DLD1 (cell line): Measurements from ENCODE around the gene PLD2.
"Not testable (repeated sequence)": the region's sequence is repeated elsewhere in the genome, so short reads cannot be mapped to it uniquely, and the experiment has no call there.

ENCODE experiments used
- in situ Hi-C: cut with HindIII; loops from 2 replicates; pipeline ENCODE4 v1.10.0; 2017; ENCODE audit warnings: low sequenced_read_pairs

The PLD2 gene

DNA sequence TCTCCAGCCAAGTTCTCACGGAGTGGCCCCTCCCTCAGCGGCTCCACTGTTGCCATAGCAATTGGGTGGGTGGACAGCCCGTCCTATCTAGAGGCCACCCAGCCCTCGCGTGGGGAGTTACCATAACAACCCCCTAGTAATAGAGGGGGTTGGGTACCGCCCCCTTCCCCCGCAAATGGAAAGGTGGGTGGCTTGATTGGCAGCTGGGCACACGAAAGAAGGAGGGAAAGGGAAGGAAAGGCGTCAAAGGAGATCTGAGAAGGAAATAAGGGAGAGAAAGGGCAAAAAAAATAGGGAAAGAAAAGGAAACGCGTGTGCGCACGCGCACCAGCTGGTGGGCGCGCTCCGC, 25.9 kb downstream of the PLD2 start:
- in situ Hi-C loops = not testable (repeated sequence)

DNA sequence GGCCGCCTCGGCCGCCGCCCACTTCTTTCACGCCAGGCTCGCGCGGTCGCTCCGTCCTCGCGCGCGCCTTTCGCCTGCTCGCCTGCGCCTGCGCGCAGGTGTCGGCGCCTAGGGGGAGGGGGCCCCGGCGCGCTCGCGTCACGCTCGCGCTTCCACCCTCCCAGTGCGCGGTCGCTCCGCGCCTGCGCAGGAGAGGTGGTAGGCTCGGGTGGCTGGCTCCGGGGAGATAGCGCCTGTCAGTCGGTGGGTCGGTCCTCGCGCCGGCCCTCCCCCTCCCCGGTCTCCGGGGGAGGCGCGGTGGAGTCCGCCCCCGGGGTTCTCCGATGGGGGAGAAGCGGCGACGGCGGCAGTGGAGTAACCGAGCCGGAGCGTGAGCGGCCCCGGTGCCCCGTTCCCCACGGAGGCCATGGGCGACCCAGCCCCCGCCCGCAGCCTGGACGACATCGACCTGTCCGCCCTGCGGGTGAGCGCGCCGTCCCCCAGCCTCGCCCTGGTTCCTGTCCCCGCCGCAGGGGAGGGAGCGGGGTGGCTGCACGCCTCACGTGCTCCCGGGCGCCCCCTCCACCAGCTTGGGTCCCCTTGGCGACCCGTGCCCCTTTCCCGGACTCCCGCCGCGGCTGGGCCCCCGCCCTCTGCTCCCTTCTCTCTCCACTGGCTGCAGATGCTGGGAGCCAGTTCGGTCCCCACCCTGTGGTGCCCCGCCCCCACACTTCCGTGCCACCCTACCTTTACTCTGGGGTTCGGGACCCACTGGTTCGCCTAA, 26.4 kb downstream of the PLD2 start, which contains the start of gene MINK1:
Gene MINK1, plus strand, starts transcription at position 163 of the 763 bp plus-strand sequence. Its CDS starts 244 bp downstream, at position 407.
- in situ Hi-C loops = no loop called here

GRCh38 chr17:4833941-4834680, 27.2 kb downstream of the PLD2 start:
- in situ Hi-C loops = no loop called here

DNA sequence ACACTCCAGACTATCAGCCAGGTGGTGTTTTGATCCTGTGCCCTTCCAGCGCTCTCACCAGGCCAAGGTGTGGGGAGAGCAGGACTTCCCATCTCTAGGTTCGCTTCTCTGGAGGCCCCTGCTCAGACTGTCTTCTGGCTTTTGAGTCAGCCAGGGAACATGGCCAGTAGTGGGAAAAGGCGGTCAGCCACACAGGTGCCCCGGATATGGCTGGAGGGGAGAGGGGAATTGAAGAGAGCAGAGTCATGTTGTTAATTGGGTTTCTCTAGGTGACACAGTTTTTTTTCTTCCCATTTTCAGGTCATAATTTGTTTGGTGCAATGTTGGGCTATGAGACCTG, 27.7 kb downstream of the PLD2 start:
- in situ Hi-C loops = no loop called here

DNA sequence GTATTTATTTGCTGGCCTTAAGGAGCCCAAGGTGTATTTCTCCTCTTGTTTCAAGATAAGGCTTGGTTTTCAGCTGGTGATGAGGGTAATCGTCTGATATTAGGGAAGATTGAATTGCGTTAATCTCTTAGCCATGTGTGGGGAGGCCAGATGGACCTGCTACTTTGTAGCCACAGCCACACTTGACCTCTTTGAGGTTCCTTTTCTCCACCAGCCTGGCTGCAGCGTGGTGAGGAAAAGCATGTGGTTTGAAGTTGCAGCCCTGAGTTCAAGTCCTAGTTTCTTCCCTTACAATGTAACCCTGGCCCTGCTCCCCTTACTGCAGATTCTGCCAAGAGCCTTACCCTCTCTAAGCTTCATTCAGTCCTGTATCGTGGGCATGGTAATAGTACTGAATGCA, 29.3 kb downstream of the PLD2 start:
- in situ Hi-C loops = no loop called here

DNA sequence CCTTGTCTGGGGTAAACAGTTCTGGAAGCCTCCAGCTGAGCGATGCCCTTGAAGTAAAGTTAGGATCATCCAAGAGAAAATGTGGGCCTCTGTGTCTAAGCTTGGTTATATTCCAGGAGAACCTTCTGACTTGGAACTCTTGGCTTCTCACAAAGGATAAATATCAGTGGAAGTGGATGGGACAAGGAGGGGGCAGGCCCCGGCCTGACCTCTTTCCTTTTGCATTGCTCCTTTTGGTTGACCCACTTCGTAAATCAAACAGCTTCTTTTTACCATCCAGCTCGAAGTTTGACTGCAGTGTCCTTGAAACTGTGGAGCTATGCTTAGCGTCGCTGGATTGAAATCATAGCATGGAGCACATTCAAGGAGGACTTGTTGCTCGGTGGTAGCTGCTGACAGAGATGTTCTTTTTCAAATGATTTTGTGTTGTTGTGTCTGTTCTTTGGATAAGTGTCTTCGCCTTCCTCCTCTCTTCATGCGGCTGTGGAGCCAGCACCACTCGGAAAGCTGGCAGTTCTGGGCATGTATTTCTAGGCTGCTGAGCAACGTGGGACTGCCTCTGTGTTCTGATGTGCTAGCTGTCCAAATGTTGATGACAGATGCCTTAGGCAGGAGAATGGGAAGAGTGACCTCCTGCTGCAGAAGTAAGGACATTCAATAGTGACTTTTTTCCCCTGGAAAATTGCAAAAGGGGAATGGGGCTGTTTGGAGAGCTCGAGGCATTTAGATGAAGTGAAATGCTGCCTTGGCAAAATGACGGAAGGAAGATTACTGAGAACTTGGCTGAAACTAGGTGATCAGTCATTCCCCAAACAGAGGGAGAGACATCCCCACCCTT, 30.7 kb downstream of the PLD2 start:
- in situ Hi-C loops = no loop called here

- in situ Hi-C loops = no loop called here
Observed at GRCh38 chr17:4838309-4838785, 31.4 kb downstream of the PLD2 start.

DNA sequence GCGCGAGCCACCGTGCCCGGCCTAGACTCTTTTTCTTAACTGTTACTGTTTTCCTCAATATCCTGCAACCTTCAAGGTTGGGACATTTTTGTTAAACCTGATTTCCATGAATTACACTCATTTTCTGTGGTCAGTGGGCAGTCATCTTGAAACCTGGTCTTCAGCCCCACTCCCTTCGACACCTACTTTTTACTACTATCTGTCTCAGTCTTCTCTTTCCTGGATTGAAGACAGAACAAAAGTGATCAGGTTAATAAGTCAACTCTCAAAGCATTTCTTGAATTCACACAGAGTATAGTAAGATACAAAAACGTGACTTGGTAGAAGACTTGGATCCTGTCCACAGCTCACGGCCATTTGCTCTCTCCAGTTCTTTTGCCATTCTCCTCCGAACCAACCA, 32.3 kb downstream of the PLD2 start:
- in situ Hi-C loops = no loop called here

- in situ Hi-C loops = no loop called here
Observed at GRCh38 chr17:4839965-4840892, 33.3 kb downstream of the PLD2 start.

- in situ Hi-C loops = no loop called here
Observed at GRCh38 chr17:4840893-4841242, 33.9 kb downstream of the PLD2 start.

DNA sequence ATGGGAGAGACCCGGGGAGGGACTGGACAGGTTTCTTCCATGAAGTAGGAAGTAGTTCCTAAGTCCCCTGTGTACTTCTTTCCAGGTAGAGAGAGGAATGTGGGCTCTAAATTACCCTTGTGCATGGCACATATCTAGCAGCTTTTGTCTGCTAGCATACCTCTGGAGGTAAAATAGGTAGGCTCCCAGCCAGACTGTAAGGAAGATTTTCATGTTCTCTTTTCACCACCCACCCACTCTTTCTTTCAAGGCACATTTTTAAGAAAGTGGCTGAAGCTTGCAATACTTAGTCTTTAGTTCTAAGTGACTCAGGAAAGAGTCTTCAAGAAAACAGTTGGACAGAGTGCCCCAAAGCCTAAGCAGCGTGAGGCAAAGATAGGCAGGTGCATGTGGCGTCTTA, 35.4 kb downstream of the PLD2 start:
- in situ Hi-C loops = no loop called here

DNA sequence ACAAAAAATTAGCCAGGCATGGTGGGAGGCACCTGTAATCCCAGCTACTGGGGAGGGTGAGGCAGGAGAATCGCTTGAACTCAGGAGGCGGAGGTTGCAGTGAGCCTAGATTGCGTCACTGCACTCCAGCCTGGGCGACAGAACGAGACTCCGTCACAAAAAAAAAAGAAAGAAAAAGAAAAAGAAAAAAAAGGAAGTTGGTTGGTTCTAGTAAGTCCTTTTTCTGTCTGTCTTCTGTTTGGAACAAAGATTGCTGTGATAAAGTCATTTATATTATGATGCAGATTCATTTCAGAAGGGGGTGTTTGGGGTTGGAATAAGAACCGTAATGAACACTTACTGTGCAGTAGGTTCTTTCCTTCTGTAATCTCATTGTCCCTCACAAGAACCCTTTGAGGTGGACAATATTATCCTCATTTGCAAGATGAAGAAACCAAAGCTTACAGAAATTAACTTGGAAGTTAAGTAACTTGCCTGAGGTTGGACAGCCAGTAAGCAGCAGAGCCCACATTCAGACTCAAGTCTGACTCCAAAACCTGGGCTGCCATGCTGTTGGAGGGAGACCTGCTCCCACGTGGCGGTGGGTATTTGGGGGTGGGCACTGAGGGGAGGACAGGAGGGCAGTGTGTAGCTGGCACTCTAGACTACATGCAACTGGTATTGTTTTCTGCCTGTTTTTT, 36.5 kb downstream of the PLD2 start:
- in situ Hi-C loops = no loop called here

- in situ Hi-C loops = no loop called here
Observed at GRCh38 chr17:4845118-4845517, 38.2 kb downstream of the PLD2 start.

- in situ Hi-C loops = no loop called here
Observed at GRCh38 chr17:4846635-4847390, 39.9 kb downstream of the PLD2 start.

DNA sequence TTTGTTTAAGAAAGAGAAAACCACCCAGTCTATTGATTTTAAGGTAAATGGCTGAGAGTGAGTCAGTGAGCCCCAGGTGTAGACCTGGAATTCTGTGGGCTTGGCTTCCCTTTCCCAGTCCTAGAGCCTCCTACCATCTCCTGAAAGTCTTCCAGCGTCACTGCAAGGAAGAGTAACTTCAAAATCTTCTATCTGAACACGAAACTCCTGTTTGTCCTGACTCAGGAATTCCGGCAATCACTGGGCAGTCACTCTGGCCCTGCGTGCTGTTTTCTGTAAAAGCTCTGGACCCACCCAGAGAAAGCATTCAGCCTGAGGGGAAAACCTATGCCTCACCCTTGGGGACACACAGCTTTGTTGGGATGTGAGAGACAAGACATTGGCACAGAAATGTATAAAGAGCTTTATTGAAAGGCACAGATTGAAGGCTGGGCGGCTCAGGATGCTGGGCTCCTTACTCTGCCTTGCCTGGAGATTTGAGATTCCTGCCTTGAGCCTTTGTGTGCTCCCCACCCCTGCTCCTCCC, 42.1 kb downstream of the PLD2 start:
- in situ Hi-C loops = no loop called here

GRCh38 chr17:4850246-4850645, 43.3 kb downstream of the PLD2 start:
- in situ Hi-C loops = no loop called here

- in situ Hi-C loops = no loop called here
Observed at GRCh38 chr17:4851084-4851483, 44.1 kb downstream of the PLD2 start.

DNA sequence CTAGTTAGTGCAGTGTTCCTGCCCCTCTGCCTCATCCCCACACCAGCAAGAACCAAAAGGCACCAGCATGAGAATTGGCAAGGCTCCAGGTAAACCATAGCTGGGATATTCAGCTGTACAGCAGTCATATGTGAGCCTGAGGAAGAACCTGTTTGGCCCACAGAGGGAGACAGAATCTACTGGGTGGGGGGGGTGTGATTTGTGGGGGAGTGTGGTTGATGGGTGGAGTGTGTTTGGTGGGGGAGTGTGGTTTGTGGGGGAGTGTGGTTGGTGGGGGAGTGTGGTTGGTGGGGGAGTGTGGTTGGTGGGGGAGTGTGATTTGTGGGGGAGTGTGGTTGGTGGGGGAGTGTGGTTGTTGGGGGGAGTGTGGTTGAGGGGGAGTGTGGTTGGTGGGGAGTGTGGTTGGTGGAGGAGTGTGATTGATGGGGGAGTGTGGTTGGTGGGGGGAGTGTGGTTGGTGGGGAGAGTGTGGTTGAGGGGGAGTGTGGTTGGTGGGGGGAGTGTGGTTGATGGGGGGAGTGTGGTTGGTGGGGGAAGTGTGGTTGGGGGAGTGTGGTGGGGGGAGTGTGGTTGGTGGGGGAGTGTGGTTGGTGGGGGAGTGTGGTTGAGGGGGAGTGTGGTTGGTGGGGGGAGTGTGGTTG, 45.7 kb downstream of the PLD2 start:
- in situ Hi-C loops = no loop called here
